GM21825 (cell line): ENCODE results near the gene SCD.
"Not testable (repeated sequence)": the region's sequence is repeated elsewhere in the genome, so short reads cannot be mapped to it uniquely, and the experiment has no call there.

Experiments
- ATAC-seq: cut with Tn5 transposase; IDR thresholded peaks from one replicate; pipeline ENCODE4 v1.9.1; 2021; ENCODE audit warnings: mild to moderate bottlenecking, moderate library complexity; ENCODE audit not compliant: unreplicated experiment

SCD gene

DNA sequence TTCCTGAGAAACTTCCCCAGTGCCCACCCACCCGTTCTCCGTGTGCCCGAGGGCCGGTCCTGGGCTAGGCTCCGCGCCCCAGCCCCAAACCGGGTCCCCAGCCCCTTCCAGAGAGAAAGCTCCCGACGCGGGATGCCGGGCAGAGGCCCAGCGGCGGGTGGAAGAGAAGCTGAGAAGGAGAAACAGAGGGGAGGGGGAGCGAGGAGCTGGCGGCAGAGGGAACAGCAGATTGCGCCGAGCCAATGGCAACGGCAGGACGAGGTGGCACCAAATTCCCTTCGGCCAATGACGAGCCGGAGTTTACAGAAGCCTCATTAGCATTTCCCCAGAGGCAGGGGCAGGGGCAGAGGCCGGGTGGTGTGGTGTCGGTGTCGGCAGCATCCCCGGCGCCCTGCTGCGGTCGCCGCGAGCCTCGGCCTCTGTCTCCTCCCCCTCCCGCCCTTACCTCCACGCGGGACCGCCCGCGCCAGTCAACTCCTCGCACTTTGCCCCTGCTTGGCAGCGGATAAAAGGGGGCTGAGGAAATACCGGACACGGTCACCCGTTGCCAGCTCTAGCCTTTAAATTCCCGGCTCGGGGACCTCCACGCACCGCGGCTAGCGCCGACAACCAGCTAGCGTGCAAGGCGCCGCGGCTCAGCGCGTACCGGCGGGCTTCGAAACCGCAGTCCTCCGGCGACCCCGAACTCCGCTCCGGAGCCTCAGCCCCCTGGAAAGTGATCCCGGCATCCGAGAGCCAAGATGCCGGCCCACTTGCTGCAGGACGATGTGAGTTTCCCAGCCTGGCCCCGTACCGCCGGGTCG is at the start of gene SCD:
Gene SCD, plus strand, starts transcription at position 469 of the 803 bp plus-strand sequence. Its CDS starts 272 bp downstream, at position 741.
- ATAC-seq, result peak; percentile 80

- no peak for ATAC-seq
Measured at GRCh38 chr10:100297242-100297641, 49.8 kb upstream of the SCD start.

GRCh38 chr10:100301123-100301522 is 45.9 kb upstream of the SCD start:
- ATAC-seq, result not testable (repeated sequence)

DNA sequence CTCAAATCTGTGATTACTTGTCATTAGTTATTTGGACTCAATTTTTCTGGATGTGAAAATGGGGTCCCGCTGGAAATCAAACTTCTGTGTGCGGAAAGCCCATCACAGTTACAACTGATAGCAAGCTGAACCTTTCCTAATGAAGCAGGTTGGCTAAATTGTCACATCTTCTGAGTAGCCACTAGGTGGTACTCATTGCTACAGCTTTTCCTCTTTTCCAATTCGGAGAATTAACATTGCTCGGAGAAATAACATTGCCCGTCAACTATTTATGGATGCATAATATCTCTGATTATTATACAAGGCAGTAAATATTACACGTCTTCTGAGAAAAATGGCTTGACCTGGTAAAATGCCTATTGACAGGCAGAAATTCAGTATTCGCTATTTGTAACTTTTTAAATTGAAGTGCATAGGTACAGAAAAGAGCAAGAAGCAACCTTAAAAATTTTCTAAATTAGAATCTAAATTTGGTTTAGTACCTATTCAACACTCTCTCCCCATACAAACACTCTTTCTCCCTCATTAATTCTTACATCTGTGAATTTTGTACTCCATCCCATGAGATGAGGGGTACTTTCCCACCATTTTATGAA is 43.2 kb upstream of the SCD start:
- no peak for ATAC-seq

- no peak for ATAC-seq
Measured at GRCh38 chr10:100304414-100304813, 42.6 kb upstream of the SCD start.

DNA sequence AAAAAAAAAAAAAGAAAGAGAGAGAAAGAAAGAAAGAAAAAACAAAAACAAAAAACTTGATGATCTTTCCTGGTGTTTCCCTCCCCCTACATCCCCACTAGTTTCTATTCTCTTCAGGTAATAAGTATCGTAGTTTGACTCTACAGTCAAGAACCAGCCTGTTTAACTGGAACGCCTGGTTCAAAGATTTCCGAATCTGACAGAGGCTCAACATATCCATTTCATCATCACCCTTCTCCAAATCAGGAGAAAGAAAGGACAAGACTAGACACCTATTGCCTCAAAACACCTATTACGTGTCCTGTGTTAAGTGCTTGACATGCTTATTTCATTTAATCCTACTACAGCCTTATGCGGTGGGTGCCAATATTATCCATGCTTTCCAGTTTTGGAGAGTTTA is 40.2 kb upstream of the SCD start:
- no peak for ATAC-seq

- no peak for ATAC-seq
Measured at GRCh38 chr10:100307684-100308083, 39.3 kb upstream of the SCD start.

- ATAC-seq, result no peak
Measured at GRCh38 chr10:100311298-100311697, 35.7 kb upstream of the SCD start.

- no peak for ATAC-seq
Measured at GRCh38 chr10:100315615-100316014, 31.4 kb upstream of the SCD start.

- ATAC-seq, result no peak
Measured at GRCh38 chr10:100318207-100318606, 28.8 kb upstream of the SCD start.

DNA sequence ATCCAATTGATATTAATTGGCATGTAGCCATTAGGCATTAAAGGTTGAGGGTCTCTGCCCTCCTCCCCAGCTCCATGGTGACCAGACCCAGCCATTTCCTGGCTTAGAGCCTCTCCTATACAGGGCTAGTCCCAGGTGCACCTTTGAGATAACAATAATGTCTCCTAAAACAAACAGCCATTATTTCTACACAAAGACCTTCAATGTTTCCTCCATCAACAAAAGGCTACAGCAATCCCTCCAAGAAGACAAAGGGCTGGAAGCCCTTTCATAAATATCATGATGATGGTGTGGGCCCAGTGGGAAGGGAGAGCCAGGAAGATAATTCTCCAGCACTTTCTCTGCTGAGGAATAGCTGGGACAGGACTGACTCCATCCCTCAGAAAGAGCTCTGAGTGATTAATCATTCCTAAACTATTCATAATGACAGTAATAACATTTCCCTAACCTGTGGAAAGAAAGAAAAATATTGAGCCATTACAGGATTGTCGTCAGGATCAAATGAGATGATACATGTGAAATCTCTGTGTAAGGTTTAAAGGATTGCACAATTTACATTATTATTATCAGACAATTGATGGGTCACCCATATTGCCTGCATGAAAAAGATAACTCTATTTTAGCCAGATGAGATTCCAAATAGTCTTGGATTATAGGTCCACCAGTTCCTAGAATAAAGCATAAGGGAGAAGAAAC is 27.2 kb upstream of the SCD start:
- no peak for ATAC-seq

DNA sequence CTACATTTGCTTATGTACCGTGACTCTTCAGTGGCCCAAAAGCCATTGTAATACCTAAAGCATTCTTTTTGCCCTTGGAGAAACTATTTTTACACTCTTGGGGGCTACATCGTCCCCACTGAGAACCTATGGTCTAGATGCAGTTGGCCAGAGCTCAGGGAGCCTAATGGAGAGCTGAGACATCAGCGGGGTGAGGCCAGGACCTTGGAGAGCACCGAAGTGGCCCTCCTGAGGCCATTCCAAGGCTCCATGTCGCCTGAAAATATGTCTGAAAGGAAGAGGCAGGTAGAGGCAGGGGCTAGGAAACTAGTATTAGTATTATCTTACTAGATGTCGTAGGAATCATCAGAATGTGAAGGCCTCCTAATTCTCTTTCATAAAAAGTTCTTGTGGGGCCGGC is 21.9 kb upstream of the SCD start:
- no peak for ATAC-seq

DNA sequence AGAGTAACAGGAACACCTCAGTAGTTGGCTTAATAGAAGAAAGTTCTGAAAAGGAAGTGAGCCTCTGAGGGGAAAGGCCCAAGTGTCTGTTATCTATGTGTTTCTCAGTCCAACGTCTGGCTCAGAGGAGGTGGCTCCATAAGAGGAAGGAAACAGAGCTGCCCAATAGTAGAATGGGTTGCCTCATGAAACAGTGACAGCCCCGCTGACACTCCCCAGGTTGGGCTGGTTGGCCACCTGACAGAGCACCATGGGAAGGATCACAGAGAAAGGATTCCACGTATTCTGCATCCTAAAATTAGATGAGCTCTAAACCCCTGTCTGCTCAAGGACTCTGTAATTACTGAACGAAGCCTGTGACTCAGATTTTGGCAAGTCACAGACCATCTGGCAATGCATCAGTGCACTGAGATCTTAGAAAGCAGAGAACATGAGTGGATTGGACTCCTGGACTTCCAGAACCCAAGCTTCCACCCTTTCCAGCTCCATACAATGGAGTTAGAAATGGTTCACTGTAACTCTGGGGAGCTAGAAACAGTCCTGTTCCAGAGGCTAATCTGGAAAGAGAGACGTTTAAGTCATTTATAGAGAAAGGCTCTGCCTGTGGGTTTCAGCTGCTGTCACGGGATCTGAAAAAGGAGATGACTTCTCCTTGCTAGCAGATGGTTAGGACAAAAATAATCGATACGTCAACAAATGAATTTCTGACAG is 19.9 kb upstream of the SCD start:
- peak; percentile 99 for ATAC-seq

DNA sequence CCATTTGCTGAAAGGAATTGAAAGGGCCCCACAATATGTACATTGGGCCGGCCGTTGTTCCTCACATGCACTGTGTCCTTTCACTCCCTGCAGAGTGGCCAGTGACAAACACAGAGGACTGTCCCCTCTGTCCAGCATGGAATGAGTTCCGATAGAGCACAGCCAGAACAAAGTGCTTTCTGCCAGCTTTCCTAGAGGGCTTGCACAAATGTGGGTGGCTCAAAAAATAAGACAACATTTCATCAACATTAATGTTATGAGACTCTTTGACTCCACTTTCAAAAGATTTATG is 19.4 kb upstream of the SCD start:
- ATAC-seq, result no peak

DNA sequence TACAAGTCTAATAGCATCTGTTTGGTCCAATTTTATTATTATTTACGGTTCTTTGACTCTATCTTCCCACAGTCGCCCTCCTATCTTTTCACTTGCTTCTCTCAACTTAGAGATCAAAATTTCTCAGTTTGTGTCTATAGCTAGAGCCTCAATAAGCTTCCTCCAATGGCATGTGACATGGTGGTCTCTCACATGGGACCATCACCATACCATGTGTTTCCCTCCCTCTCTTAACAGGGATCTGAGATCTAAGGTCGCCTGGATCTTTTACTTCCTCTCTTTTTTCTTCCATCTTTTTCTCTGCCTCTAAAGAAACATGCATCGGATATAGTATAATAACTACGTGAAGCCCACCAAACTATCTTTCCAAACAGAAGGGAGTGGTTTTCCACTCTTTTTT is 18.8 kb upstream of the SCD start:
- no peak for ATAC-seq

- no peak for ATAC-seq
Measured at GRCh38 chr10:100330079-100330478, 17.0 kb upstream of the SCD start, which contains the start of gene PKD2L1. TSS of gene PKD2L1 (minus strand) at chr10:100330228. CDS start at chr10:100330103, 125 bp downstream.

DNA sequence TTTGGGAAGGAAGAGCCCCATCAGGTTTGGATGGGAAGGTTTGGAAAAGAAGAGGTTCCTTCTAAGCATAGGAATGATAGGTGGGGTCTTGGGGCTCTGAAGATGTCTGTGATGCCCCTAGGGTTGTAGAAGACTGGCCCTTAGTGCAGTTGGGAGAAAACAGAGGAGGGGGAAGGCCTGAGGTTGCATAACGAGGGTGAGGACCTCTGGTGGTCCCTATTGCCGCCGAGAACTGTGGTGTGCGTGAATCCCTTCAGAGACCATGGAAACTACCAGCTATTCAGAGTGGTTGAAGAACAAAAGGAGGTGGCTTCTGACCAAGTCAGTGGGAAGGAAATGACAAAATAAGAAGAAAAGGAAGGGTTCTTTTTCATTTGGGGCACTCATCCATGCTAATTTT is 13.9 kb upstream of the SCD start:
- ATAC-seq, result no peak

DNA sequence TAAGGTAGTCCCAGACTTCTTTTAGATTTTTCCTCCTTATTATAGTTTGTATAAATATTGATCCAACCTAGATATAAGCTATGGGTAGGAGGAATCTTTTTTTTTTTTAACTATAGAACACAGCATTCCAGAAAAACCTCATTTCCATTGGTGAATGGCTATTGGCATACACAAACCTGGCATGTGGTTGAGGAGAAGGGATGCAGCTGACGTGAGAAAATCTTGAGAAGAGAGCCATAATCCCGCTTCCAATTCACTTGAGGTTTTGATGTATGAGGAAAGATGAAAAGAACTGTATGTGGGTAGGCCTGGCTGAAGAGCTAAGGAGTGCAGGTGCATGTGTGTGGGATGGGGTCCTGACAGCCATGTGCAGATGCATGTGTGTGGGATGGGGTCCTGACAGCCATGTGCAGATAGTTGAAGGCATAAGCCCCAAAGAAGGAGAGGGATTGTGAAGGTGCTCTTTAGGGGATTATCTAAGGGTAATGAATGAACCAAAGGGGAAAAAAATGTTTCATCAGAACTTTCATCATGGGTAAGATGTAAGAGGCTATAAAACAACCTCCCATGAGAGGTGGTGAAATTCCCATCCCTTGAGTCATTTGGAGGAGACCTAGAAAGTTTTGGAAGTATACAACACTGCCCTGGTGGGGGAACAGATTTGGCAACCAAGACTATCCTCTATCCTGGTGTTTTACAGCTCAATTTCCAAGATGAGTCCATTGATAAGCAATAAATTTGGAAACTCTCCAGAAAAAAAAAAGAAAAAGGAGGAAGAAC is 13.2 kb upstream of the SCD start:
- no peak for ATAC-seq

DNA sequence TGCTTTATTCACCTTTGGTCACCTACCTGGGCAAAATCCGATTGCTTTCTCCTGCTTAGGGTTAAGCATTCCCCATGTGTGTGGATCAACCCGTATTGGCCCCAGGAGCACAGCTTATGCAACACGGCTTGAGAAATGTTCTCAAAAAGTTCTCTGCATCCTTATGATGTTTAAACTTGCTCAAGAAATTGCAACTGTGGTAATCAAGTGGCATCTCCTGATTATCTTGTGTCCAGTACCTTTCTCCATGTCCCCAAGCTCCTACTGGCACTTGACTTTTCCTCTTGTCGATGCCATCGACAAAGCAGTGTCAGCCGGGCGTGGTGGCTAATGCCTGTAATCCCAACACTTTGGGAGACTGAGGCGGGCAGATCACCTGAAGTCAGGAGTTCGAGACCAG is 12.3 kb upstream of the SCD start:
- ATAC-seq, result no peak

- no peak for ATAC-seq
Measured at GRCh38 chr10:100338434-100339036, 8.5 kb upstream of the SCD start.
